GM21367 (cell line): ENCODE measurements around the gene PSMD3.
"Not testable (repeated sequence)": the region's sequence is repeated elsewhere in the genome, so short reads cannot be mapped to it uniquely, and the experiment has no call there.

Source experiments
- ATAC-seq: cut with Tn5 transposase; IDR thresholded peaks from one replicate; pipeline ENCODE4 v1.9.1; 2021; ENCODE audit not compliant: unreplicated experiment

The PSMD3 gene

DNA sequence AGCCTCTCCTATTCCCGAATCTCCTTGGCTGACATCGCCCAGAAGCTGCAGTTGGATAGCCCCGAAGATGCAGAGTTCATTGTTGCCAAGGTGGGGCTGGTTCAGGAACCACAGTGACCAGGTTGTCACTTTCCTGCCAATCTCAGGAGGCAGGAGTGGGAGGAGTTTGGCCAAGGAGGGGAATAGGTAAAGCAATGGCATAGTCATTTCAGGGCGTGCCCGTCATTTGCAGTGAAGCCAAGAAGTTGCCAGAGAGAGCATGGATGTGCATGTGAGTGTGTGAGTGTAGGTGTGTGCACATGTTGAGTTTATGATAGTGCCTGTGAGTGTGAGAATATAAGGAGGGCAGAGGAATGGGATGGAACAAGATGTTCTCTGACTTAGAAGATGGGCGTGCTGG, 14.8 kb downstream of the PSMD3 start:
- no peak for ATAC-seq

DNA sequence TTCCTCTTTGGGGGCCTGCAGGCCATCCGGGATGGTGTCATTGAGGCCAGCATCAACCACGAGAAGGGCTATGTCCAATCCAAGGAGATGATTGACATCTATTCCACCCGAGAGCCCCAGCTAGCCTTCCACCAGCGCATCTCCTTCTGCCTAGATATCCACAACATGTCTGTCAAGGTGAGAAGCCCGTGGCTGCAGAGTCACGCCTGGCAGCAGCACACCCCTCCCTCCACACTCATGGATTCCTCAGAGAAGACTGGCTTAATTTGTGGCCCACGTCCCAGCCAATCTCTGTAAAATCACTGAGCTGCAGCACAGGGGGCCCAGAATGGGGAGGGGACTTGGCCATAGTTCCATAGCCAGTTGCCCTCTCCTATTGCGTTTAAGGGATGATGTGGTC, 15.6 kb downstream of the PSMD3 start:
- ATAC-seq: no peak

DNA sequence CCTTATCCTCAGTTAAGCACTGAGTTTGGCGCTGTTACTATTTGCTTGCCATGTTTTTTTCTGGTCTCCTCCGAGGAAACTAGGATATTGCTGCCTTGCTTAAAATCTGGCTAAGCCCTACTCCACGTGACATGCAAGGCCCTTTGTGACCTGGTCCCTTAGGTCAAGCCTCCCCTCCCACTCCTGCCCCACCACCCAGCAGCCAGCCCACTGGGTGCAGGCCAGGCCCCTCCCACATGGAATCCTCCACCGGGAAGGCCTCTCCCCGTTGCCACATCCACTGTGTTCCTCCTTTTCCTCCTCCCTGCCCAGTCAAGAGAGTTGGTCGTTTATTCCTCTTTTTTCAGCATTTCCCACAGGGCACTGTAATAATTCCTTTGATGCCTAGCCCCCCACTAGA, 16.2 kb downstream of the PSMD3 start:
- no peak for ATAC-seq

- ATAC-seq: no peak
These were observed 16.9 kb downstream of the PSMD3 start for GRCh38 chr17:39997543-39997942.

DNA sequence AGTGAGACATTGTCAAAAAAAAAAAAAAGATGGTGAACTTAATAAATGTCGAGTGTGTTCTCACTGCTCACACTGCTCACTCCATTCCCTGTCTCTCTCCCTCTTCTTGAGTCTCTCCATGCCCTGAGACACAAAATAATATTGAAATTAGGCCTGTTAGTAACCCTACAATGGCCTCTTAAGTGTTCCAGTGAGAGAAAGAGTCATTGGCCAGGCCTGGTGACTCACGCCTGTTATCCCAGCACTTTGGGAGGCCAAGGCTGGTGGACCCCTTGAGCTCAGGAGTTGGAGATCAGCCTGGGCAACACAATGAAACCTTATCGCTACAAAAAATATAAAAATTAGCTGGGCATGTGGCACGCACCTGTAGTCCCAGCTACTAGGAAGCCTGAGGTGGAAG, 18.5 kb downstream of the PSMD3 start:
- no peak for ATAC-seq

DNA sequence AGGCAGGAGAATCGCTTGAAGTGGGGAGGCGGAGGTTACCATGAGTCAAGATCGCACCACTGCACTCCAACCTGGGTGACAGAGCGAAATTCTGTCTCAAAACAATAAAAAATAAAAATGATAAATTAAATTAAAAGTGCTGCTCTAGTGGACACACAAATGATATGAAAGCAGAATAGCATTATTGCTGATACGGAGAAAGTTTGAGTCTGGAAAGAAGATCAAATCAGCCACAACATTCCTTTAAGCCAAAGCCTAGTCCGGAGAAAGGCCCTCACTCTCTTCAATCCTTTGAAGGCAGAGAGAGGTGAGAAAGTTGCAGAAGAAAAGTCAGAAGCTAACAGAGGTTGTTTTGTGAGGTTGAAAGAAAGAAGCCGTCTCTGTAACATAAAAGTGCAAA, 19.6 kb downstream of the PSMD3 start:
- ATAC-seq: no peak

DNA sequence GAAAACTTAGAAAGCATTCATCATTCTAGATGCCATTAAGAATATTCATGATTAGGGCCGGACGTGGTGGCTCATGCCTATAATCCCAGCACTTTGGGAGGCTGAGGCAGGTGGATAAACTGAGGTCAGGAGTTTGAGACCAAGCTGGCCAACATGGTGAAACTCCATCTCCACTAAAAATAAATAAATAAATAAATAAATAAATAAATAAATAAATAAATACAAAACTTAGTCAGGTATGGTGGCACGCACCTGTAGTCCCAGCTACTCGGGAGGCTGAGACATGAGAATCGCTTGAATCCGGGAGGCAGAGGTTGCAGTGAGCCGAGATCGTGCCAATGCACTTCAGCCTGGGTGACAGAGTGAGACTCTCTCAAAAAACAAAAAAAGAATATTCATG, 20.7 kb downstream of the PSMD3 start:
- ATAC-seq: not testable (repeated sequence)

GRCh38 chr17:40004072-40004471, 23.5 kb downstream of the PSMD3 start:
- no peak for ATAC-seq

DNA sequence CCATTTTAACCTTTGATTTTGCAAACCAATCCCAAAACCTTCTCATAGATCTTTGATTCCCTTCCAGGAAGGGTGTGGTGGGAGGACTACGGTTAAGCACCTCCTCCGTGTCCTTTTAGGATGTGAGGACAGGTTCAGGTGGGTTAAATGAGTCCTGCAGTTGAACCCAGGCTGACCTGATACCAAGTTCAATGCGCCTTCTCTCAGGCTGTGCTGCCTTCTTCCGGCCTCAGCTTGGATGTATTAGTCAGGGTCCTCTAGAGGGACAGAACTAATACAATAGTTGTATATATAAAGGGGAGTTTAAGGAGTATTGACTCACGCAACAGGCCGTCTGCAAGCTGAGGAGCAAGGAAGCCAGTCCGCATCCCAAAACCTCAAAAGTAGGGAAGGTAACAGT, 24.1 kb downstream of the PSMD3 start:
- no peak for ATAC-seq

- no peak for ATAC-seq
These were observed 24.9 kb downstream of the PSMD3 start for GRCh38 chr17:40005520-40005919.

- ATAC-seq: not testable (repeated sequence)
These were observed 30.4 kb downstream of the PSMD3 start for GRCh38 chr17:40010946-40011500.

DNA sequence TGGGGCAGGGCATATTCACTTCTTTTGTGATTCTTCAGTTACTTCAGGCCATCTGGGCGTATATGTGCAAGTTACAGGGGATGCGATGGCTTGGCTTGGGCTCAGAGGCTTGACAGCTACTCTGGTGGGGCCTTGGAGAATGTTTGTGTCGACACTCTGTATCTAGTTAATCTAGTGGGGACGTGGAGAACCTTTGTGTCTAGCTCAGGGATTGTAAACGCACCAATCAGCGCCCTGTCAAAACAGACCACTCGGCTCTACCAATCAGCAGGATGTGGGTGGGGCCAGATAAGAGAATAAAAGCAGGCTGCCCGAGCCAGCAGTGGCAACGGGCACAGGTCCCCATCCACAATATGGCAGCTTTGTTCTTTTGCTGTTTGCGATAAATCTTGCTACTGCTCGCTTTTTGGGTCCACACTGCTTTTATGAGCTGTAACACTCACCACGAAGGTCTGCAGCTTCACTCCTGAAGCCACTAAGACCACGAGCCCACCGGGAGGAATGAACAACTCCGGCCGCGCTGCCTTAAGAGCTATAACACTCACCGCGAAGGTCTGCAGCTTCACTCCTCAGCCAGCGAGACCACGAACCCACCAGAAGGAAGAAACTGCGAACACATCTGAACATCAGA, 31.5 kb downstream of the PSMD3 start:
- not testable (repeated sequence) for ATAC-seq

- ATAC-seq: no peak
These were observed 33.9 kb downstream of the PSMD3 start for GRCh38 chr17:40014375-40014980.

- ATAC-seq: no peak
These were observed 34.7 kb downstream of the PSMD3 start, which contains the start of gene CSF3 for GRCh38 chr17:40015005-40015997. Gene CSF3 (plus strand): TSS chr17:40015440. CDS start chr17:40015475, 35 bp downstream.

- ATAC-seq: no peak
These were observed 35.7 kb downstream of the PSMD3 start for GRCh38 chr17:40015998-40016985.

DNA sequence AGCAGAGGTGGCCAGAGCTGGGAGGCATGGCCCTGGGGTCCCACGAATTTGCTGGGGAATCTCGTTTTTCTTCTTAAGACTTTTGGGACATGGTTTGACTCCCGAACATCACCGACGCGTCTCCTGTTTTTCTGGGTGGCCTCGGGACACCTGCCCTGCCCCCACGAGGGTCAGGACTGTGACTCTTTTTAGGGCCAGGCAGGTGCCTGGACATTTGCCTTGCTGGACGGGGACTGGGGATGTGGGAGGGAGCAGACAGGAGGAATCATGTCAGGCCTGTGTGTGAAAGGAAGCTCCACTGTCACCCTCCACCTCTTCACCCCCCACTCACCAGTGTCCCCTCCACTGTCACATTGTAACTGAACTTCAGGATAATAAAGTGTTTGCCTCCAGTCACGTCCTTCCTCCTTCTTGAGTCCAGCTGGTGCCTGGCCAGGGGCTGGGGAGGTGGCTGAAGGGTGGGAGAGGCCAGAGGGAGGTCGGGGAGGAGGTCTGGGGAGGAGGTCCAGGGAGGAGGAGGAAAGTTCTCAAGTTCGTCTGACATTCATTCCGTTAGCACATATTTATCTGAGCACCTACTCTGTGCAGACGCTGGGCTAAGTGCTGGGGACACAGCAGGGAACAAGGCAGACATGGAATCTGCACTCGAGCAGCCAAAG, 36.9 kb downstream of the PSMD3 start:
- no peak for ATAC-seq

- no peak for ATAC-seq
These were observed 37.9 kb downstream of the PSMD3 start for GRCh38 chr17:40018211-40019121.

GRCh38 chr17:40019140-40019991, 38.8 kb downstream of the PSMD3 start:
- no peak for ATAC-seq
